WTC11 (cell line): ENCODE data around the gene BTD. TPM values are rescaled to one million over a fixed set of nuclear protein-coding genes. Genes with fewer than 3 reads are reported as not detected.

Experiments used
- ATAC-seq: fragments of 200-7000 bp; cut with Tn5 transposase; 2 replicates; pipeline ENCODE4 v1.10.0; 2021; ENCODE audit warnings: mild to moderate bottlenecking, moderate library complexity
- CTCF ChIA-PET: fragments of 300-600 bp; sonication (Branson Sonifier 250); formaldehyde crosslinking; loops from one replicate; lab custom pipeline; 2021; ENCODE audit warnings: antibody characterized with exemption; lab: Charles Lee
- POLR2A ChIA-PET: fragments of 350-600 bp; sonication (Branson Sonifier 250); formaldehyde crosslinking; loops from one replicate; lab custom pipeline; 2021; ENCODE audit warnings: antibody characterized with exemption; lab: Charles Lee
- DNase-seq: peaks from one replicate; pipeline ENCODE4 v3.0.0; 2021; ENCODE audit warnings: low spot score
- H3K27ac Mint-ChIP-seq: 2 replicates; pipeline ENCODE4 v1.8.0; 2021; ENCODE audit warnings: mixed read lengths
- H3K27me3 Mint-ChIP-seq: 2 replicates; pipeline ENCODE4 v1.8.0; 2021; ENCODE audit warnings: low read depth, mild to moderate bottlenecking, moderate library complexity, mixed read lengths
- H3K36me3 Mint-ChIP-seq: 2 replicates; pipeline ENCODE4 v1.8.0; 2021; ENCODE audit warnings: mixed read lengths
- H3K4me1 Mint-ChIP-seq: 2 replicates; pipeline ENCODE4 v1.8.0; 2022; ENCODE audit warnings: mixed read lengths
- H3K4me3 Mint-ChIP-seq: 2 replicates; pipeline ENCODE4 v1.8.0; 2021; ENCODE audit warnings: mild to moderate bottlenecking, moderate library complexity, mixed read lengths
- H3K9me3 Mint-ChIP-seq: 2 replicates; pipeline ENCODE4 v1.8.0; 2021; ENCODE audit warnings: mixed read lengths
- E2F5 ChIP-seq: sonication (generic); formaldehyde crosslinking; IDR thresholded peaks from 2 replicates; pipeline ENCODE4 v1.8.1; 2022; ENCODE audit warnings: mild to moderate bottlenecking, moderate library complexity, missing genetic modification reagents
- ESRRA ChIP-seq: sonication (generic); formaldehyde crosslinking; IDR thresholded peaks from 2 replicates; pipeline ENCODE4 v1.8.1; 2022; ENCODE audit warnings: mild to moderate bottlenecking, missing genetic modification reagents, borderline replicate concordance
- ETV6 ChIP-seq: sonication (generic); formaldehyde crosslinking; IDR thresholded peaks from 2 replicates; pipeline ENCODE4 v1.8.1; 2022; ENCODE audit warnings: mild to moderate bottlenecking, missing genetic modification reagents
- FOXP1 ChIP-seq: sonication (generic); formaldehyde crosslinking; IDR thresholded peaks from 2 replicates; pipeline ENCODE4 v1.8.0; 2022; ENCODE audit warnings: missing genetic modification reagents, mild to moderate bottlenecking, moderate library complexity, borderline replicate concordance
- JAZF1 ChIP-seq: fragments of 250-450 bp; sonication (Bioruptor Pico); IDR thresholded peaks from 2 replicates; pipeline ENCODE4 v1.9.0; 2021; ENCODE audit warnings: moderate library complexity, mild to moderate bottlenecking, inconsistent platforms
- MXD4 ChIP-seq: fragments of 250-450 bp; sonication (Bioruptor Pico); IDR thresholded peaks from 2 replicates; pipeline ENCODE4 v1.8.0; 2021; ENCODE audit warnings: mild to moderate bottlenecking, moderate library complexity, borderline replicate concordance
- NFE2L1 ChIP-seq: sonication (generic); formaldehyde crosslinking; IDR thresholded peaks from 2 replicates; pipeline ENCODE4 v1.8.1; 2023; ENCODE audit warnings: missing genetic modification reagents
- NR2C2 ChIP-seq: sonication (generic); formaldehyde crosslinking; IDR thresholded peaks from 2 replicates; pipeline ENCODE4 v1.8.0; 2022; ENCODE audit warnings: mild to moderate bottlenecking, missing genetic modification reagents
- OVOL2 ChIP-seq: fragments of 250-450 bp; sonication (Bioruptor Pico); IDR thresholded peaks from 2 replicates; pipeline ENCODE4 v1.9.0; 2021; ENCODE audit warnings: mild to moderate bottlenecking, borderline replicate concordance
- TEAD4 ChIP-seq: sonication (generic); formaldehyde crosslinking; IDR thresholded peaks from 2 replicates; pipeline ENCODE4 v1.8.0; 2022; ENCODE audit warnings: mild to moderate bottlenecking, missing genetic modification reagents
- USF1 ChIP-seq: sonication (generic); formaldehyde crosslinking; IDR thresholded peaks from 2 replicates; pipeline ENCODE4 v1.8.0; 2022; ENCODE audit warnings: mild to moderate bottlenecking, missing genetic modification reagents
- ZNF416 ChIP-seq: fragments of 250-450 bp; sonication (Bioruptor Pico); IDR thresholded peaks from 2 replicates; pipeline ENCODE4 v1.9.0; 2021; ENCODE audit warnings: mild to moderate bottlenecking, inconsistent platforms
- total RNA-seq: library from RNA; stranded (reverse); gene quantifications from 3 replicates; pipeline ENCODE4 v1.2.3, GENCODE V29; 2021
- TF ChIP-seq, protein P1 (sequence below): sonication (generic); formaldehyde crosslinking; IDR thresholded peaks from 2 replicates; pipeline ENCODE4 v1.8.0; 2022; ENCODE audit warnings: mild to moderate bottlenecking, missing genetic modification reagents
- TF ChIP-seq, protein P2 (sequence below): sonication (generic); formaldehyde crosslinking; IDR thresholded peaks from 2 replicates; pipeline ENCODE4 v1.8.1; 2023; ENCODE audit warnings: mild to moderate bottlenecking, missing genetic modification reagents, moderate library complexity
- TF ChIP-seq, protein P3 (sequence below): sonication (generic); formaldehyde crosslinking; IDR thresholded peaks from 2 replicates; pipeline ENCODE4 v1.8.1; 2023; ENCODE audit warnings: mild to moderate bottlenecking, missing genetic modification reagents, borderline replicate concordance

BTD gene
- total RNA-seq, 1 experiment from 2014 or later: 18.5 TPM

DNA sequence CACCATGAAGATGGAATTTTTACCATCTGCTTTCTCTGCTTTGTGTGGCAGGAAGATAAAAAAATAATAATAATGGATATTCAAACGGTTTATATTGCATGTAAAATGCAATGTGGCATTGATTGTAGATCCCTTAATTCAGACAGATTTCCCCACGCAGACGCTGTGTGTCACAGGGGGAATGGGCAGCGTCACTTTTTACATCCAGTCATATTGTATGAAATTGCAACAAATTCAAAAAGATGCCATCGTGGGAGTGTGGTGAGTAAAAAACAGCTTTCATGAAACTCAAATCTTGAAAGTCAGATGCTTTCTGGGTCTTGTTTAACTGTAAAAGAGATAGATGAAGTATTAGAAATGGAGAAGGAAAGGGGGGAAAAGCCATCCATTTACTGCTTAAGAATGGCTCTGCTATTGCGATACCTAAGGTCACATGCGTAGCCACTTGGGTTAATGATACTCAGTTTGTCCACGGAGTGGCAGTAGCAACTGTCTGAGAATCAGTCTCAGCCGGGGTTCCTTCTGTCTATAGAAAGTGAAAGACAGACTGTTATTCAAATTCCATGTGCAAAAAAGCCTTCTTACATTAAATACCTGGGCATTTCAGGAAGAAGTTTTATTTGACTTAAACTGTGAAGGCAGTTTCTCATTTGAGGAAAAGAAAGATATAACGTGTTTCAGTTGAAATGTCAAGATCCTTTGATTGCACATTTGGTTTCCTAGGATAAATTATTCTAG, 28.5 kb downstream of the BTD start:
- Mint-ChIP-seq H3K4me1 (peaks cover 53% of the 10 kb centered on the region), H3K9me3 (peaks cover 3% of the 10 kb centered on the region), H3K4me3 (no peak overlapping the region), H3K27ac (0 out of 2 replicates have a peak overlapping the region, but pooled peaks have one; percentile 2), H3K36me3 (no peaks in the 10 kb centered on the region), H3K27me3 (peaks cover 2% of the 10 kb centered on the region; the same call in 1 of the 2 replicates)
- ChIA-PET POLR2A (no interaction called here), CTCF (interaction anchor here (1.0 to 1.6 kb wide), 4 partner anchors 15 to 548 kb away, joined by 3 to 5 read pairs (median 3); no protein-coding TSS in a partner anchor)
- TF ChIP-seq ZNF416 (CRISPR knock-in tag) (no peak), JAZF1 (CRISPR knock-in tag) (no peak), ETV6 (CRISPR knock-in tag) (no peak), USF1 (peak; percentile 50; the same call in 1 of the 2 replicates)
- TF ChIP-seq, protein P1, sequence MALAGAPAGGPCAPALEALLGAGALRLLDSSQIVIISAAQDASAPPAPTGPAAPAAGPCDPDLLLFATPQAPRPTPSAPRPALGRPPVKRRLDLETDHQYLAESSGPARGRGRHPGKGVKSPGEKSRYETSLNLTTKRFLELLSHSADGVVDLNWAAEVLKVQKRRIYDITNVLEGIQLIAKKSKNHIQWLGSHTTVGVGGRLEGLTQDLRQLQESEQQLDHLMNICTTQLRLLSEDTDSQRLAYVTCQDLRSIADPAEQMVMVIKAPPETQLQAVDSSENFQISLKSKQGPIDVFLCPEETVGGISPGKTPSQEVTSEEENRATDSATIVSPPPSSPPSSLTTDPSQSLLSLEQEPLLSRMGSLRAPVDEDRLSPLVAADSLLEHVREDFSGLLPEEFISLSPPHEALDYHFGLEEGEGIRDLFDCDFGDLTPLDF (CRISPR knock-in tag): no peak
- TF ChIP-seq, protein P2, sequence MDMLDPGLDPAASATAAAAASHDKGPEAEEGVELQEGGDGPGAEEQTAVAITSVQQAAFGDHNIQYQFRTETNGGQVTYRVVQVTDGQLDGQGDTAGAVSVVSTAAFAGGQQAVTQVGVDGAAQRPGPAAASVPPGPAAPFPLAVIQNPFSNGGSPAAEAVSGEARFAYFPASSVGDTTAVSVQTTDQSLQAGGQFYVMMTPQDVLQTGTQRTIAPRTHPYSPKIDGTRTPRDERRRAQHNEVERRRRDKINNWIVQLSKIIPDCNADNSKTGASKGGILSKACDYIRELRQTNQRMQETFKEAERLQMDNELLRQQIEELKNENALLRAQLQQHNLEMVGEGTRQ (CRISPR knock-in tag): peak; percentile 57
- peak; percentile 44 for DNase-seq
- peak; percentile 77 for ATAC-seq

- no peak for DNase-seq
- Mint-ChIP-seq H3K4me1 (peaks cover 61% of the 10 kb centered on the region), H3K4me3 (no peak overlapping the region), H3K9me3 (peaks cover 2% of the 10 kb centered on the region), H3K27me3 (peaks cover 2% of the 10 kb centered on the region; the same call in 1 of the 2 replicates), H3K36me3 (peaks cover under 1% of the 10 kb centered on the region; the same call in 1 of the 2 replicates), H3K27ac (no peak overlapping the region)
- no peak for ATAC-seq
- CTCF ChIA-PET: interaction anchor here (0.7 to 1.6 kb wide), 4 partner anchors 16 to 181 kb away, joined by 3 to 5 read pairs (median 3); no protein-coding TSS in a partner anchor
- TF ChIP-seq MXD4 (CRISPR knock-in tag) (no peak), E2F5 (CRISPR knock-in tag) (no peak), TEAD4 (CRISPR knock-in tag) (no peak), NFE2L1 (CRISPR knock-in tag) (no peak), NR2C2 (CRISPR knock-in tag) (no peak), FOXP1 (CRISPR knock-in tag) (no peak), ESRRA (CRISPR knock-in tag) (no peak), OVOL2 (no peak)
- TF ChIP-seq, protein P3, sequence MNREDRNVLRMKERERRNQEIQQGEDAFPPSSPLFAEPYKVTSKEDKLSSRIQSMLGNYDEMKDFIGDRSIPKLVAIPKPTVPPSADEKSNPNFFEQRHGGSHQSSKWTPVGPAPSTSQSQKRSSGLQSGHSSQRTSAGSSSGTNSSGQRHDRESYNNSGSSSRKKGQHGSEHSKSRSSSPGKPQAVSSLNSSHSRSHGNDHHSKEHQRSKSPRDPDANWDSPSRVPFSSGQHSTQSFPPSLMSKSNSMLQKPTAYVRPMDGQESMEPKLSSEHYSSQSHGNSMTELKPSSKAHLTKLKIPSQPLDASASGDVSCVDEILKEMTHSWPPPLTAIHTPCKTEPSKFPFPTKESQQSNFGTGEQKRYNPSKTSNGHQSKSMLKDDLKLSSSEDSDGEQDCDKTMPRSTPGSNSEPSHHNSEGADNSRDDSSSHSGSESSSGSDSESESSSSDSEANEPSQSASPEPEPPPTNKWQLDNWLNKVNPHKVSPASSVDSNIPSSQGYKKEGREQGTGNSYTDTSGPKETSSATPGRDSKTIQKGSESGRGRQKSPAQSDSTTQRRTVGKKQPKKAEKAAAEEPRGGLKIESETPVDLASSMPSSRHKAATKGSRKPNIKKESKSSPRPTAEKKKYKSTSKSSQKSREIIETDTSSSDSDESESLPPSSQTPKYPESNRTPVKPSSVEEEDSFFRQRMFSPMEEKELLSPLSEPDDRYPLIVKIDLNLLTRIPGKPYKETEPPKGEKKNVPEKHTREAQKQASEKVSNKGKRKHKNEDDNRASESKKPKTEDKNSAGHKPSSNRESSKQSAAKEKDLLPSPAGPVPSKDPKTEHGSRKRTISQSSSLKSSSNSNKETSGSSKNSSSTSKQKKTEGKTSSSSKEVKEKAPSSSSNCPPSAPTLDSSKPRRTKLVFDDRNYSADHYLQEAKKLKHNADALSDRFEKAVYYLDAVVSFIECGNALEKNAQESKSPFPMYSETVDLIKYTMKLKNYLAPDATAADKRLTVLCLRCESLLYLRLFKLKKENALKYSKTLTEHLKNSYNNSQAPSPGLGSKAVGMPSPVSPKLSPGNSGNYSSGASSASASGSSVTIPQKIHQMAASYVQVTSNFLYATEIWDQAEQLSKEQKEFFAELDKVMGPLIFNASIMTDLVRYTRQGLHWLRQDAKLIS (CRISPR knock-in tag): no peak
- POLR2A ChIA-PET: interaction anchor here (0.7 kb wide), 1 partner anchor 31 kb away, joined by 3 read pairs; no protein-coding TSS in a partner anchor
Observed at GRCh38 chr3:15630646-15631350, 29.3 kb downstream of the BTD start.
